H9 (cell line): Measurements from ENCODE around the gene ABHD16B. TPM values are rescaled to one million over a fixed set of nuclear protein-coding genes. Genes with fewer than 3 reads are reported as not detected.

Experiments
- DNase-seq: peaks from one replicate; pipeline ENCODE4 v3.0.0-alpha.2; 2017
- H2AFZ ChIP-seq: one replicate; pipeline ENCODE4 v1.6.1; 2013; ENCODE audit warnings: mild to moderate bottlenecking, low read length, control low read depth, moderate library complexity
- H2AK5ac ChIP-seq: 2 replicates; pipeline ENCODE4 v1.6.1; 2013; ENCODE audit warnings: low read length, control low read depth, mixed read lengths; ENCODE audit not compliant: insufficient read length
- H2BK120ac ChIP-seq: one replicate; pipeline ENCODE4 v1.6.1; 2013; ENCODE audit warnings: low read depth, mild to moderate bottlenecking, low read length, control low read depth, inconsistent platforms; ENCODE audit not compliant: poor library complexity, severe bottlenecking
- H2BK12ac ChIP-seq: 2 replicates; pipeline ENCODE4 v1.6.1; 2013; ENCODE audit warnings: low read length, control low read depth, mixed read lengths, low read depth; ENCODE audit not compliant: insufficient read length
- H2BK15ac ChIP-seq: 2 replicates; pipeline ENCODE4 v1.6.1; 2013; ENCODE audit warnings: low read depth, low read length, control low read depth
- H2BK20ac ChIP-seq: one replicate; pipeline ENCODE4 v1.6.1; 2013; ENCODE audit warnings: low read depth, mild to moderate bottlenecking, low read length, control low read depth, inconsistent platforms; ENCODE audit not compliant: poor library complexity, severe bottlenecking
- H2BK5ac ChIP-seq: 2 replicates; pipeline ENCODE4 v1.6.1; 2013; ENCODE audit warnings: low read length, control low read depth, mixed read lengths; ENCODE audit not compliant: insufficient read length
- H3K14ac ChIP-seq: 2 replicates; pipeline ENCODE4 v1.6.1; 2013; ENCODE audit warnings: low read length, control low read depth; ENCODE audit not compliant: insufficient read depth
- H3K18ac ChIP-seq: 2 replicates; pipeline ENCODE4 v1.6.1; 2013; ENCODE audit warnings: low read depth, mild to moderate bottlenecking, mixed read lengths, low read length, control low read depth; ENCODE audit not compliant: insufficient read length
- H3K23ac ChIP-seq: 2 replicates; pipeline ENCODE4 v1.6.1; 2013; ENCODE audit warnings: low read length, control low read depth, mixed read lengths, low read depth; ENCODE audit not compliant: insufficient read length
- H3K23me2 ChIP-seq: 2 replicates; pipeline ENCODE4 v1.6.1; 2013; ENCODE audit warnings: low read depth, mild to moderate bottlenecking, mixed read lengths, low read length, control low read depth; ENCODE audit not compliant: insufficient read length, poor library complexity, severe bottlenecking
- H3K27ac ChIP-seq: 2 replicates; pipeline ENCODE4 v1.5.1; 2013; ENCODE audit warnings: low read length, control low read depth, mixed read lengths, low read depth; ENCODE audit not compliant: insufficient read length
- H3K27me3 ChIP-seq: 2 replicates; pipeline ENCODE4 v1.6.1; 2013; ENCODE audit warnings: low read length, control low read depth, inconsistent platforms; ENCODE audit not compliant: insufficient read depth
- H3K4ac ChIP-seq: 2 replicates; pipeline ENCODE4 v1.6.1; 2013; ENCODE audit warnings: low read depth, mild to moderate bottlenecking, control low read depth, inconsistent platforms, low read length, moderate library complexity
- H3K4me1 ChIP-seq: 2 replicates; pipeline ENCODE4 v1.6.1; 2013; ENCODE audit warnings: low read length, control low read depth, inconsistent platforms; ENCODE audit not compliant: insufficient read depth
- H3K4me2 ChIP-seq: 2 replicates; pipeline ENCODE4 v1.6.1; 2013; ENCODE audit warnings: low read length, control low read depth, mixed read lengths; ENCODE audit not compliant: insufficient read length, insufficient read depth
- H3K56ac ChIP-seq: 2 replicates; pipeline ENCODE4 v1.6.1; 2013; ENCODE audit warnings: low read depth, mild to moderate bottlenecking, mixed read lengths, low read length, control low read depth; ENCODE audit not compliant: insufficient read length
- H3K79me1 ChIP-seq: 2 replicates; pipeline ENCODE4 v1.6.1; 2013; ENCODE audit warnings: low read depth, mild to moderate bottlenecking, moderate library complexity, low read length, control low read depth, inconsistent platforms; ENCODE audit not compliant: insufficient read depth, poor library complexity, severe bottlenecking
- H3K79me2 ChIP-seq: 2 replicates; pipeline ENCODE4 v1.6.1; 2013; ENCODE audit warnings: low read length, control low read depth, inconsistent platforms; ENCODE audit not compliant: insufficient read depth
- H3K9ac ChIP-seq: 2 replicates; pipeline ENCODE4 v1.6.1; 2013; ENCODE audit warnings: low read length, control low read depth, mixed read lengths; ENCODE audit not compliant: insufficient read length; ENCODE audit errors: extremely low read depth
- H3K9me3 ChIP-seq: one replicate; pipeline ENCODE4 v1.6.1; 2013; ENCODE audit warnings: low read depth, low read length, inconsistent platforms; ENCODE audit not compliant: control insufficient read depth
- H3T11ph ChIP-seq: one replicate; pipeline ENCODE4 v1.6.1; 2013; ENCODE audit warnings: mild to moderate bottlenecking, low read length, control low read depth, inconsistent platforms
- H4K20me1 ChIP-seq: one replicate; pipeline ENCODE4 v1.6.1; 2013; ENCODE audit not compliant: control insufficient read depth, insufficient read length, insufficient read depth
- H4K5ac ChIP-seq: 2 replicates; pipeline ENCODE4 v1.6.1; 2013; ENCODE audit warnings: low read depth, mild to moderate bottlenecking, mixed read lengths, low read length, control low read depth; ENCODE audit not compliant: insufficient read length
- H4K8ac ChIP-seq: replicated peaks from 2 replicates; pipeline ENCODE4 v1.6.1; 2013; ENCODE audit warnings: low read length, control low read depth, mixed read lengths, low read depth; ENCODE audit not compliant: insufficient read length
- H4K91ac ChIP-seq: 2 replicates; pipeline ENCODE4 v1.6.1; 2013; ENCODE audit warnings: low read depth, mild to moderate bottlenecking, moderate library complexity, mixed read lengths, low read length, control low read depth; ENCODE audit not compliant: insufficient read length
- H3K27ac Mint-ChIP-seq, 3 experiments: 2 replicates in 2 of 3; 3 replicates in 1 of 3; pipeline ENCODE4 v1.8.0; 2020 to 2021; ENCODE audit warnings: mixed read lengths in 3 of 3, mild to moderate bottlenecking in 1 of 3, moderate library complexity in 1 of 3
- H3K27me3 Mint-ChIP-seq: 2 replicates; pipeline ENCODE4 v1.8.0; 2021; ENCODE audit warnings: low read depth, mild to moderate bottlenecking, moderate library complexity, mixed read lengths
- H3K36me3 Mint-ChIP-seq, 3 experiments: 2 replicates in 2 of 3; 3 replicates in 1 of 3; pipeline ENCODE4 v1.8.0; 2020 to 2021; ENCODE audit warnings: low read depth in 3 of 3, mixed read lengths in 3 of 3; ENCODE audit not compliant: insufficient read depth in 1 of 3
- H3K4me1 Mint-ChIP-seq, 2 experiments: 2 replicates each; pipeline ENCODE4 v1.8.0; 2020; ENCODE audit warnings: mixed read lengths in 2 of 2
- H3K4me3 Mint-ChIP-seq, 2 experiments: 2 replicates in 1 of 2; 3 replicates in 1 of 2; pipeline ENCODE4 v1.8.0; 2020 to 2021; ENCODE audit warnings: mild to moderate bottlenecking in 2 of 2, mixed read lengths in 2 of 2, moderate library complexity in 1 of 2
- H3K9me3 Mint-ChIP-seq, 2 experiments: 2 replicates in 1 of 2; 3 replicates in 1 of 2; pipeline ENCODE4 v1.8.0; 2020; ENCODE audit warnings: mild to moderate bottlenecking in 2 of 2, mixed read lengths in 2 of 2, moderate library complexity in 1 of 2
- WGBS: extraction: QIAGEN DNeasy Blood & Tissue Kit; methylation state at CpG from one replicate; pipeline ENCODE4 v1.1.7; 2013; ENCODE audit warnings: missing lambda C conversion rate, low lambda C conversion rate, mixed read lengths; ENCODE audit not compliant: insufficient read length; ENCODE audit errors: extremely low coverage; 5-methylcytosine and 5-hydroxymethylcytosine counted together
- total RNA-seq: library from RNA; stranded (reverse); gene quantifications from 2 replicates; pipeline ENCODE4 v1.2.1, GENCODE V29; 2021
- TF ChIP-seq, protein P1 (sequence below): fragments of 200-600 bp; sonication (generic); conservative IDR thresholded peaks from 3 replicates; pipeline ENCODE4 v1.8.0; 2021; ENCODE audit warnings: antibody characterized with exemption, mild to moderate bottlenecking

The ABHD16B gene
- total RNA-seq, 1 experiment from 2014 or later: not detected

GRCh38 chr20:63896264-63897105 is 35.2 kb downstream of the ABHD16B start:
- Histone ChIP-seq H3K23me2 (peaks cover 6% of the 10 kb centered on the region), H3K27me3 (no peaks in the 10 kb centered on the region), H4K20me1 (no peaks in the 10 kb centered on the region), H2BK5ac (no peak overlapping the region), H3K4me2 (peak overlapping the region; percentile 66), H3K4me1 (0 out of 2 replicates have a peak, but pooled peaks cover 2% of the 10 kb centered on the region), H3K9me3 (no peaks in the 10 kb centered on the region), H3K4ac (no peak overlapping the region), H3K23ac (no peak overlapping the region), H3K79me1 (no peaks in the 10 kb centered on the region), H3K56ac (no peak overlapping the region), H2AFZ (no peak overlapping the region), H3K14ac (no peak overlapping the region), H3K79me2 (peaks cover 11% of the 10 kb centered on the region; the same call in 1 of the 2 replicates), H3K18ac (no peak overlapping the region), H4K91ac (no peak overlapping the region), H3K9ac (no peak overlapping the region), H2BK20ac (no peak overlapping the region), H3T11ph (no peak overlapping the region), H2AK5ac (no peak overlapping the region), H4K8ac (no peak overlapping the region), H4K5ac (no peak overlapping the region), H3K27ac (no peak overlapping the region), H2BK15ac (no peak overlapping the region), H2BK12ac (no peak overlapping the region), H2BK120ac (no peak overlapping the region)
- Mint-ChIP-seq H3K4me1 (peaks cover 16 to 17% of the 10 kb centered on the region in 2 experiments), H3K27ac (peak overlapping the region in 2 of 3 experiments; percentile 15 to 20; a peak in 2 of 7 replicates), H3K9me3 (no peaks in the 10 kb centered on the region), H3K36me3 (peaks cover 1 to 9% (median 2%) of the 10 kb centered on the region in 3 experiments; a peak in 5 of 7 replicates), H3K27me3 (no peaks in the 10 kb centered on the region), H3K4me3 (peak overlapping the region; percentile 75 to 89)
- DNase-seq: no peak
- WGBS: no CpG with 5 or more reads among the region's 18 CpGs
- TF ChIP-seq, protein P1, sequence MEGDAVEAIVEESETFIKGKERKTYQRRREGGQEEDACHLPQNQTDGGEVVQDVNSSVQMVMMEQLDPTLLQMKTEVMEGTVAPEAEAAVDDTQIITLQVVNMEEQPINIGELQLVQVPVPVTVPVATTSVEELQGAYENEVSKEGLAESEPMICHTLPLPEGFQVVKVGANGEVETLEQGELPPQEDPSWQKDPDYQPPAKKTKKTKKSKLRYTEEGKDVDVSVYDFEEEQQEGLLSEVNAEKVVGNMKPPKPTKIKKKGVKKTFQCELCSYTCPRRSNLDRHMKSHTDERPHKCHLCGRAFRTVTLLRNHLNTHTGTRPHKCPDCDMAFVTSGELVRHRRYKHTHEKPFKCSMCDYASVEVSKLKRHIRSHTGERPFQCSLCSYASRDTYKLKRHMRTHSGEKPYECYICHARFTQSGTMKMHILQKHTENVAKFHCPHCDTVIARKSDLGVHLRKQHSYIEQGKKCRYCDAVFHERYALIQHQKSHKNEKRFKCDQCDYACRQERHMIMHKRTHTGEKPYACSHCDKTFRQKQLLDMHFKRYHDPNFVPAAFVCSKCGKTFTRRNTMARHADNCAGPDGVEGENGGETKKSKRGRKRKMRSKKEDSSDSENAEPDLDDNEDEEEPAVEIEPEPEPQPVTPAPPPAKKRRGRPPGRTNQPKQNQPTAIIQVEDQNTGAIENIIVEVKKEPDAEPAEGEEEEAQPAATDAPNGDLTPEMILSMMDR: no peak
